Gastroesophageal sphincter (tissue), 3 donors: Measurements from ENCODE around the gene PEX19.

Source experiments
- CTCF ChIP-seq, 4 experiments: fragments of 200-600 bp in 2 of 4; fragments of 450-650 bp in 2 of 4; sonication (generic) in 1 of 4; IDR thresholded peaks; one replicate each; pipeline ENCODE4 v1.5.1; 2017 to 2019; ENCODE audit warnings: antibody characterized with exemption in 4 of 4, mild to moderate bottlenecking in 2 of 4, moderate library complexity in 2 of 4
- EP300 ChIP-seq: sonication (generic); formaldehyde crosslinking; IDR thresholded peaks from one replicate; pipeline ENCODE4 v1.6.1; 2017; ENCODE audit warnings: antibody characterized with exemption, mild to moderate bottlenecking
- POLR2A ChIP-seq, 2 donors: fragments of 450-650 bp; IDR thresholded peaks; one replicate each; pipeline ENCODE4 v1.6.1; 2017; ENCODE audit warnings: antibody characterized with exemption in 2 of 2, mild to moderate bottlenecking in 2 of 2, moderate library complexity in 1 of 2
- POLR2AphosphoS5 ChIP-seq: sonication (generic); formaldehyde crosslinking; IDR thresholded peaks from one replicate; pipeline ENCODE4 v1.6.1; 2017; ENCODE audit warnings: antibody characterized with exemption

GRCh38 chr1:160330119-160330518 lies 45.2 kb upstream of the PEX19 start:
- TF ChIP-seq CTCF (IDR thresholded peaks at IDR 0.05) (no peak), EP300 (no peak), POLR2A (IDR thresholded peaks at IDR 0.05) (no peak), POLR2AphosphoS5 (no peak)
